IPS-11a (cell line): ENCODE results near the gene KIF23.

Experiments used
- H3K4me3 ChIP-seq: one replicate; pipeline ENCODE4 v1.5.1; 2013; ENCODE audit warnings: low read depth, low read length, control low read depth

KIF23 gene

DNA sequence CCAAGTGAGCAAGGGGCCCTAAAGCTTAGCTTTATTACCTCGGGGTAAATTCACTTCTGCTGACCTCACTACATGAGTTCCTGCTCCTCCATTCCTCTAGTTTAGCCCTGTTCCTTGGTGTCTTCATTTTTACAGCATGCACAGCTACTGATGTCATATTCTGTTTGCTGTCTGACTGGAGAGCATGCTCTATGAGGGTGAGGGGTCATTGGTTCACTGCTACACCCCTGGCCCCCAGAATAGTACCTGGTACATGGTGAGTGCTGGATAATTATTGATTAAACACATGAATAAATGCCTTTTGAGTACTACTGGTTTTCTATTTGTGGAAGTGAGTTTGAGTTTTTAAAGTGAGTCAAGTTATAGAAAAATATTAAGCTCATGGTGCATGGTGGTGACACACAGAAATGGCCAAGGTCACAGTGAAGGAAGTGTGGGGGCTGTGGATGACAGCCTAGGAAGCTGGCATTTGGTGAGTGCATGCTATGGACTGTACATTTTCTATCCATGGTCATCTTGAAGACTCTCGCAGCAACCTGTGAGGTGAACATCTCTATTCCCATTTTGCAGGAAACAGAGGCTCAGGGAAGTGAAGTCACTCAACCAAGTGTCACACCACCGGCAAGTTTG is 72.4 kb downstream of the KIF23 start:
- H3K4me3 ChIP-seq: no peak overlapping the region

- no peak overlapping the region for H3K4me3 ChIP-seq
Measured at GRCh38 chr15:69489073-69489571, 75.0 kb downstream of the KIF23 start.

DNA sequence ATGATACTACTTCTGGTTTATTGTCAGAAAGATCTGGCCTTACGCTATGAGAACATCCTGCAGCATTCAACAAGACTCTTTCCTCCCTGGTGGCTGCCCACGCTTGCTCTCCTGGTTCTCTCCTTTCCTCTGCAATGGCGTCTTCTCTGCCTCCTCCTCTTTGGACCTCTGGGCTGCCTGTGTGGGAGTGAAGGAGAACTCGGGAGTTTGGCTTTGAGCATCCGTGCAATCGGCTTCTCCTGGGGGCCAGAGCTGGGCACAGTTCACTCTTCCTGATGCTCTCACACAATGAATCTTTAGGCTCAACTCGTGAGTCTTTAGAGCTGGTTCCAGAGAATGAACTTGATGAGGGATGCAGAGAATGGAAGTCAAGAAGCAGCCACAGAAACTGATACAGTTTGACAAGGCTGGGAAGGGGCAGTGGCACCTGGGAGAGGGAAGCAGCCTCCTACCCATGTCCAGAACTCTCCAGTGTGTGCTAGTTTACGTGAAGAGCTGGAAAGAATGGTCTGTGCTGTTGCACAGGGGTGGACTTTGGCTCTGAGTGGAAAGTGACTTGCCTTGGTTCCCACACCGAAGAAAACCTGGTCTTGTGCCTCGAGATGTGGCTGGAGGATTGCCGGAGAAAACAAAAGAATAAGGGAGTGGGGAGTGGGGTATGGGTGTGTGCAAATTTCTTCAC is 76.3 kb downstream of the KIF23 start:
- H3K4me3 ChIP-seq: no peak overlapping the region

DNA sequence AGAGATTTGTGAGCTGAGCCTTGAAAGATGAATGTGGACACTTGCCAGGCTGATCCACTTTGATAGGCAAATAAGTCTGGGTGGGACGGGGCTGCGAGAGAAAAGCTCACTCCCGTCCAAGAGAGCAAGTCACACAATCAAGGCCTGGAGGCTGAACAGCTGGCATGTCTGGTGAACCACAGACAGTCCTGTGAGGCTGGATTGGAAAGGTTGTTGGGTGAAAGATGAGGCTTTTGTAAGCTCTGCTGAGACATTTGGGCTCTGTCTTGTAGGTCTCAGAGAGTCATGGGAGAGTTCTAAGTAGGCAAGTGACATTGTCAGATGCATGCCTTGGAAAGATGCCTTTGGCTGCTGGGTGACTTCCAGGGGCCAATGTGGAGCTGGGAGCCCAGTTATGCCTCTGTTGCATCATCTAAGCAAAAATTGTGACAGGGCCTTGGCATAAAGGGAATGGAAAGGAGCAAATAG is 76.9 kb downstream of the KIF23 start:
- H3K4me3 ChIP-seq: no peak overlapping the region

DNA sequence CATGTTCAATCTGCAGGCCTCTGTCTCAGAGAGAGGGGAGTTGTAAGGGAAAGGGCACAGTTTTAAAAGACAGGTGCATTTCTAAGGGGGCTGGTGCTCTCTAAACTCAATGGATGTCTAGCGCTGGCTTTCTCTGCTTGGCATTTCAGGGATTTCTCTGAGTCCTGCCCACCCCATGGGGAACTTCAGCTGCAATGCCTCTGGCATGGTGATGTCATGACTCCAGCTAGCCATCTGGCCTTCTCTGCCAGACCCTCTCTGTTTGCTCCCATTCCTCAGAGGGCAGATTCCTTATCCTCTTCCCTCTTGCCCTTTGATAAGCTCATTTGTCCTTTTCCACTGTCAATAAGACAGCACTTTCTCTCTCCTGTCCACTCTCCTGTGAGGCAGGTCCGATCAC is 79.3 kb downstream of the KIF23 start:
- H3K4me3 ChIP-seq: no peak overlapping the region

GRCh38 chr15:69496001-69496400 is 81.9 kb downstream of the KIF23 start:
- H3K4me3 ChIP-seq: no peak overlapping the region

- no peak overlapping the region for H3K4me3 ChIP-seq
Measured at GRCh38 chr15:69497076-69497475, 82.9 kb downstream of the KIF23 start.

GRCh38 chr15:69497667-69498066 is 83.5 kb downstream of the KIF23 start:
- H3K4me3 ChIP-seq: no peak overlapping the region
